ENCODE measurements around the gene GABBR1. TPM values are rescaled to one million over a fixed set of nuclear protein-coding genes. Genes with fewer than 3 reads are reported as not detected.
"Not testable (repeated sequence)": the region's sequence is repeated elsewhere in the genome, so short reads cannot be mapped to it uniquely, and the experiment has no call there.

GABBR1 gene
- total and polyA plus RNA-seq, 2 donors (not counting 1 experiment from before 2014, with no cell fraction given): 198 to 241 TPM

- 100% methylated on average over 3 of the region's 5 CpGs for WGBS (ENCODE audit: insufficient coverage)
- no peak overlapping the region for H2AFZ ChIP-seq (ENCODE audit: insufficient read depth, low read depth, low read length, poor library complexity, severe bottlenecking)
- TF ChIP-seq CTCF (IDR thresholded peaks at IDR 0.05): no peak
- no peak for ATAC-seq (ENCODE audit: low read depth)
- DNase-seq: no peak
- H3K36me3 ChIP-seq (replicated peaks in 1 of 2; ENCODE audit: control extremely low read depth in 1 of 2, control insufficient read depth in 1 of 2, extremely low read depth in 1 of 2, insufficient read depth in 2 of 2, low read length in 1 of 2): no peaks in the 10 kb centered on the region
- no peaks in the 10 kb centered on the region for H3K4me1 ChIP-seq (ENCODE audit: control insufficient read depth in 2 of 2, insufficient read depth in 2 of 2, low read length in 2 of 2)
- Mint-ChIP-seq H3K27me3 (peaks cover 17% of the 10 kb centered on the region), H3K4me1 (no peaks in the 10 kb centered on the region), H3K27ac (no peak overlapping the region), H3K9me3 (ENCODE audit: insufficient read depth) (no peaks in the 10 kb centered on the region), H3K4me3 (no peak overlapping the region)
- ChIA-PET CTCF (interaction anchor here (8.1 kb wide), 1 partner anchor 11 kb away, joined by 87 read pairs; no protein-coding TSS in a partner anchor), POLR2A (no interaction called here)
- H4K20me1 ChIP-seq (ENCODE audit: control insufficient read depth, insufficient read depth, low read length, poor library complexity, severe bottlenecking): no peaks in the 10 kb centered on the region
- H3K79me2 ChIP-seq (ENCODE audit: control insufficient read depth, insufficient read depth, low read length): no peaks in the 10 kb centered on the region
- H3K9ac ChIP-seq (ENCODE audit: low read length): no peak overlapping the region
- no peak overlapping the region for H3K4me3 ChIP-seq (ENCODE audit: control extremely low read depth in 1 of 5, extremely low read depth in 1 of 5, insufficient read depth in 1 of 5, low read depth in 2 of 5, low read length in 4 of 5)
- no peak overlapping the region for H3K4me2 ChIP-seq (replicated peaks; ENCODE audit: low read depth, low read length, poor library complexity, severe bottlenecking)
- H3K27me3 ChIP-seq (replicated peaks in 1 of 4; ENCODE audit: control extremely low read depth in 1 of 4, control insufficient read depth in 3 of 4, insufficient read depth in 4 of 4, low read length in 3 of 4): peaks cover 0 to 18% (median 4%) of the 10 kb centered on the region in 4 experiments
- intact Hi-C loops (cut with micrococcal nuclease): no loop called here
- H3K27ac ChIP-seq (ENCODE audit: low read length in 2 of 2): no peak overlapping the region
- peaks cover 0 to 2% (median 0%) of the 10 kb centered on the region in 3 donors for H3K9me3 ChIP-seq (ENCODE audit: control extremely low read depth in 1 of 3, control insufficient read depth in 2 of 3, insufficient read depth in 1 of 3, low read length in 2 of 3)
Measured at GRCh38 chr6:29663300-29664042, 30.5 kb upstream of the GABBR1 start.

GRCh38 chr6:29661502-29662141 lies 28.6 kb upstream of the GABBR1 start:
- H3K27ac ChIP-seq (ENCODE audit: low read length in 2 of 2); H3K27ac Mint-ChIP-seq; H3K79me2 ChIP-seq (ENCODE audit: control insufficient read depth, insufficient read depth, low read length); H3K4me2 ChIP-seq (replicated peaks; ENCODE audit: low read depth, low read length, poor library complexity, severe bottlenecking); H3K9ac ChIP-seq (ENCODE audit: low read length); H2AFZ ChIP-seq (ENCODE audit: insufficient read depth, low read depth, low read length, poor library complexity, severe bottlenecking); H3K4me3 ChIP-seq (ENCODE audit: control extremely low read depth in 1 of 5, extremely low read depth in 1 of 5, insufficient read depth in 1 of 5, low read depth in 2 of 5, low read length in 4 of 5); H3K4me1 ChIP-seq (ENCODE audit: control insufficient read depth in 2 of 2, insufficient read depth in 2 of 2, low read length in 2 of 2); DNase-seq; H3K9me3 Mint-ChIP-seq (ENCODE audit: insufficient read depth); intact Hi-C loops (cut with micrococcal nuclease); H3K4me3 Mint-ChIP-seq; H3K9me3 ChIP-seq (ENCODE audit: control extremely low read depth in 1 of 3, control insufficient read depth in 2 of 3, insufficient read depth in 1 of 3, low read length in 2 of 3); H4K20me1 ChIP-seq (ENCODE audit: control insufficient read depth, insufficient read depth, low read length, poor library complexity, severe bottlenecking); H3K4me1 Mint-ChIP-seq; ATAC-seq (ENCODE audit: low read depth); H3K36me3 ChIP-seq (replicated peaks in 1 of 2; ENCODE audit: control extremely low read depth in 1 of 2, control insufficient read depth in 1 of 2, extremely low read depth in 1 of 2, insufficient read depth in 2 of 2, low read length in 1 of 2); POLR2A ChIA-PET: not testable (repeated sequence)
- WGBS (ENCODE audit: insufficient coverage): 72% methylated on average over 9 of the region's 14 CpGs
- peaks cover 0 to 28% (median 7%) of the 10 kb centered on the region in 4 experiments for H3K27me3 ChIP-seq (replicated peaks in 1 of 4; ENCODE audit: control extremely low read depth in 1 of 4, control insufficient read depth in 3 of 4, insufficient read depth in 4 of 4, low read length in 3 of 4)
- peaks cover 24% of the 10 kb centered on the region for H3K27me3 Mint-ChIP-seq
- CTCF ChIA-PET: interaction anchor here (8.1 kb wide), 1 partner anchor 10 kb away, joined by 87 read pairs; no protein-coding TSS in a partner anchor
